DND-41 (cell line): Measurements from ENCODE around the gene ARID3C.

Experiments
- EZH2 ChIP-seq: IDR thresholded peaks from 3 replicates; pipeline ENCODE4 v1.6.1; 2012; ENCODE audit warnings: borderline replicate concordance, low read depth, mild to moderate bottlenecking, moderate library complexity, low read length, inconsistent platforms; ENCODE audit not compliant: severe bottlenecking
- TF ChIP-seq, protein P1 (sequence below): IDR thresholded peaks from 2 replicates; pipeline ENCODE4 v1.5.1; 2012; ENCODE audit warnings: borderline replicate concordance, low read length, moderate library complexity, mild to moderate bottlenecking; ENCODE audit not compliant: poor library complexity, severe bottlenecking; ENCODE audit errors: extremely low read depth

DNA sequence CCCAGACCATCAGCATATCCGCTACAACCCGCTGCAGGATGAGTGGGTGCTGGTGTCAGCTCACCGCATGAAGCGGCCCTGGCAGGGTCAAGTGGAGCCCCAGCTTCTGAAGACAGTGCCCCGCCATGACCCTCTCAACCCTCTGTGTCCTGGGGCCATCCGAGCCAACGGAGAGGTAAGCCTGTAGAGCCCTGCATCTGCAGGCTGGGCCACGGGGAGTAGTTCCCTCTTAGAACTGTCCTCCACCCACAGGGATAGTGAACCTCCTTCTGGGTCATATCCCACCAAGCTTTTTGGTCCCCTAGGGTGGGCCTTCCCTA, 18.2 kb upstream of the ARID3C start:
- TF ChIP-seq, protein P1, sequence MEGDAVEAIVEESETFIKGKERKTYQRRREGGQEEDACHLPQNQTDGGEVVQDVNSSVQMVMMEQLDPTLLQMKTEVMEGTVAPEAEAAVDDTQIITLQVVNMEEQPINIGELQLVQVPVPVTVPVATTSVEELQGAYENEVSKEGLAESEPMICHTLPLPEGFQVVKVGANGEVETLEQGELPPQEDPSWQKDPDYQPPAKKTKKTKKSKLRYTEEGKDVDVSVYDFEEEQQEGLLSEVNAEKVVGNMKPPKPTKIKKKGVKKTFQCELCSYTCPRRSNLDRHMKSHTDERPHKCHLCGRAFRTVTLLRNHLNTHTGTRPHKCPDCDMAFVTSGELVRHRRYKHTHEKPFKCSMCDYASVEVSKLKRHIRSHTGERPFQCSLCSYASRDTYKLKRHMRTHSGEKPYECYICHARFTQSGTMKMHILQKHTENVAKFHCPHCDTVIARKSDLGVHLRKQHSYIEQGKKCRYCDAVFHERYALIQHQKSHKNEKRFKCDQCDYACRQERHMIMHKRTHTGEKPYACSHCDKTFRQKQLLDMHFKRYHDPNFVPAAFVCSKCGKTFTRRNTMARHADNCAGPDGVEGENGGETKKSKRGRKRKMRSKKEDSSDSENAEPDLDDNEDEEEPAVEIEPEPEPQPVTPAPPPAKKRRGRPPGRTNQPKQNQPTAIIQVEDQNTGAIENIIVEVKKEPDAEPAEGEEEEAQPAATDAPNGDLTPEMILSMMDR, result no peak
- TF ChIP-seq EZH2, result no peak
